ENCODE measurements around the gene SRL.

GRCh38 chr16:4247460-4247784 is 5.5 kb upstream of the SRL start:
- TF ChIP-seq, protein P1, sequence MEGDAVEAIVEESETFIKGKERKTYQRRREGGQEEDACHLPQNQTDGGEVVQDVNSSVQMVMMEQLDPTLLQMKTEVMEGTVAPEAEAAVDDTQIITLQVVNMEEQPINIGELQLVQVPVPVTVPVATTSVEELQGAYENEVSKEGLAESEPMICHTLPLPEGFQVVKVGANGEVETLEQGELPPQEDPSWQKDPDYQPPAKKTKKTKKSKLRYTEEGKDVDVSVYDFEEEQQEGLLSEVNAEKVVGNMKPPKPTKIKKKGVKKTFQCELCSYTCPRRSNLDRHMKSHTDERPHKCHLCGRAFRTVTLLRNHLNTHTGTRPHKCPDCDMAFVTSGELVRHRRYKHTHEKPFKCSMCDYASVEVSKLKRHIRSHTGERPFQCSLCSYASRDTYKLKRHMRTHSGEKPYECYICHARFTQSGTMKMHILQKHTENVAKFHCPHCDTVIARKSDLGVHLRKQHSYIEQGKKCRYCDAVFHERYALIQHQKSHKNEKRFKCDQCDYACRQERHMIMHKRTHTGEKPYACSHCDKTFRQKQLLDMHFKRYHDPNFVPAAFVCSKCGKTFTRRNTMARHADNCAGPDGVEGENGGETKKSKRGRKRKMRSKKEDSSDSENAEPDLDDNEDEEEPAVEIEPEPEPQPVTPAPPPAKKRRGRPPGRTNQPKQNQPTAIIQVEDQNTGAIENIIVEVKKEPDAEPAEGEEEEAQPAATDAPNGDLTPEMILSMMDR (IDR thresholded peaks at IDR 0.05): no peak
- TF ChIP-seq POLR2A (IDR thresholded peaks at IDR 0.05): no peak

All from heart left ventricle (tissue), 13 donors.